Measurements from ENCODE around the gene IDUA.
"Not testable (repeated sequence)": the region's sequence is repeated elsewhere in the genome, so short reads cannot be mapped to it uniquely, and the experiment has no call there.

GRCh38 chr4:939508-939907 lies 47.3 kb upstream of the IDUA start:
- TF ChIP-seq CTCF (IDR thresholded peaks at IDR 0.05; ENCODE audit: insufficient read depth, low read length); GABPA (IDR thresholded peaks at IDR 0.05; ENCODE audit: low read depth); REST (IDR thresholded peaks at IDR 0.05; ENCODE audit: insufficient replicate concordance, low read depth): not testable (repeated sequence)

Data from HL-60 (cell line).